GM12878 (cell line): ENCODE data around the gene RUNX3. TPM values are rescaled to one million over a fixed set of nuclear protein-coding genes. Genes with fewer than 3 reads are reported as not detected.

ENCODE experiments used
- CEBPB ChIP-seq, 2 experiments: fragments of 150-350 bp in 1 of 2; IDR thresholded peaks; 2 replicates each; pipeline ENCODE4 v1.6.1; 2012 to 2014; ENCODE audit warnings: low read depth in 2 of 2, low read length in 2 of 2, borderline replicate concordance in 1 of 2, inconsistent platforms in 1 of 2
- ESRRA ChIP-seq: IDR thresholded peaks from 2 replicates; pipeline ENCODE4 v1.6.1; 2012; ENCODE audit warnings: mild to moderate bottlenecking, low read length, improper control_type of control experiment
- ETV6 ChIP-seq, 2 experiments: fragments of 450-650 bp in 1 of 2; IDR thresholded peaks in 1 of 2; conservative IDR thresholded peaks in 1 of 2; 2 replicates each; pipeline ENCODE4 v1.6.1; 2014; ENCODE audit warnings: antibody characterized with exemption in 1 of 2, borderline replicate concordance in 1 of 2, low read depth in 1 of 2, mild to moderate bottlenecking in 1 of 2, moderate library complexity in 1 of 2
- IKZF2 ChIP-seq, 2 experiments: fragments of 450-650 bp; IDR thresholded peaks; 2 replicates each; pipeline ENCODE4 v1.6.1; 2017; ENCODE audit warnings: mild to moderate bottlenecking in 2 of 2, moderate library complexity in 2 of 2
- IRF4 ChIP-seq: IDR thresholded peaks from 2 replicates; pipeline ENCODE4 v1.6.1; 2011; ENCODE audit warnings: low read depth, low read length
- JUND ChIP-seq: IDR thresholded peaks from 2 replicates; pipeline ENCODE4 v1.6.1; 2012; ENCODE audit warnings: low read depth, mild to moderate bottlenecking, low read length, improper control_type of control experiment, moderate library complexity
- NBN ChIP-seq: fragments of 450-650 bp; IDR thresholded peaks from 2 replicates; pipeline ENCODE4 v1.6.1; 2016
- POLR2AphosphoS2 ChIP-seq: IDR thresholded peaks from 2 replicates; pipeline ENCODE4 v1.6.1; 2011; ENCODE audit warnings: low read depth, mild to moderate bottlenecking, low read length, improper control_type of control experiment, moderate library complexity
- POLR2AphosphoS5 ChIP-seq: IDR thresholded peaks from 2 replicates; pipeline ENCODE4 v1.6.1; 2011; ENCODE audit warnings: mild to moderate bottlenecking, low read length, inconsistent platforms
- RAD51 ChIP-seq: fragments of 450-650 bp; IDR thresholded peaks from 2 replicates; pipeline ENCODE4 v1.6.1; 2016; ENCODE audit warnings: moderate library complexity, mild to moderate bottlenecking, inconsistent platforms
- RFX5 ChIP-seq: IDR thresholded peaks from 2 replicates; pipeline ENCODE4 v1.6.1; 2011; ENCODE audit warnings: low read depth, low read length, improper control_type of control experiment
- SMC3 ChIP-seq: IDR thresholded peaks from 2 replicates; pipeline ENCODE4 v1.6.1; 2011; ENCODE audit warnings: low read length, improper control_type of control experiment, borderline replicate concordance
- SREBF1 ChIP-seq: IDR thresholded peaks from 2 replicates; pipeline ENCODE4 v1.6.1; 2012; ENCODE audit warnings: mild to moderate bottlenecking, low read length
- TAF1 ChIP-seq: IDR thresholded peaks from 2 replicates; pipeline ENCODE4 v1.6.1; 2011; ENCODE audit warnings: mild to moderate bottlenecking, low read depth, low read length, borderline replicate concordance
- ZBTB33 ChIP-seq: fragments of 450-650 bp; IDR thresholded peaks from 2 replicates; pipeline ENCODE4 v1.6.1; 2017; ENCODE audit warnings: mild to moderate bottlenecking
- ZNF384 ChIP-seq: IDR thresholded peaks from 2 replicates; pipeline ENCODE4 v1.6.1; 2012; ENCODE audit warnings: low read depth, mild to moderate bottlenecking, low read length, improper control_type of control experiment, borderline replicate concordance
- polyA plus RNA-seq, 11 experiments: library from polyadenylated mRNA; depleted of rRNA in 4 of 11; unstranded in 6 of 11; stranded (reverse) in 5 of 11; fragments of >200 nt; fragmentation: Nextera tagmentation in 4 of 11; fragmentation: Illumina TruSeq in 1 of 11; extraction: Ambion mirVana in 4 of 11; extraction: Trizol in 1 of 11; gene quantifications; 1 replicate in 1 of 11; 2 replicates in 10 of 11; pipeline versions ENCODE4 v1.2.1 to v1.2.3, GENCODE V29; 2011 to 2016; ENCODE audit warnings: inconsistent platforms in 2 of 11, missing spikeins in 2 of 11, low read depth in 1 of 11
- total RNA-seq, 4 experiments: library from RNA; depleted of rRNA in 3 of 4; stranded (reverse); fragments of >200 nt in 3 of 4; fragmentation: Illumina TruSeq in 1 of 4; extraction: Trizol in 1 of 4; gene quantifications; 2 replicates each; pipeline versions ENCODE4 v1.2.1 to v1.2.3, GENCODE V29; 2013 to 2021
- TF ChIP-seq, protein P1 (sequence below): IDR thresholded peaks from 2 replicates; pipeline ENCODE4 v1.6.1; 2011; ENCODE audit warnings: low read depth, mild to moderate bottlenecking, low read length, moderate library complexity, borderline replicate concordance; ENCODE audit errors: extremely low read depth
- TF ChIP-seq, protein P2 (sequence below): fragments of 450-650 bp; IDR thresholded peaks from 2 replicates; pipeline ENCODE4 v1.6.1; 2014; ENCODE audit warnings: mild to moderate bottlenecking
- TF ChIP-seq, protein P3 (sequence below): fragments of 450-650 bp; IDR thresholded peaks from 2 replicates; pipeline ENCODE4 v1.6.1; 2016; ENCODE audit warnings: mild to moderate bottlenecking, moderate library complexity, borderline replicate concordance
- TF ChIP-seq, protein P4 (sequence below): IDR thresholded peaks from 2 replicates; pipeline ENCODE4 v1.6.1; 2011; ENCODE audit warnings: borderline replicate concordance, low read depth, mild to moderate bottlenecking, moderate library complexity, low read length; ENCODE audit not compliant: insufficient read depth, poor library complexity, severe bottlenecking

Gene RUNX3
- total and polyA plus RNA-seq, 10 of the 15 experiments (the other 5 are each of a cell fraction or from before 2014, with no cell fraction given): 19.0 to 151 (median 31.4) TPM

GRCh38 chr1:24946861-24947658 is 17.0 kb upstream of the RUNX3 start (continued):
- TF ChIP-seq IRF4: peak; percentile 92
- no peak for TF ChIP-seq SREBF1
- TF ChIP-seq, protein P1, sequence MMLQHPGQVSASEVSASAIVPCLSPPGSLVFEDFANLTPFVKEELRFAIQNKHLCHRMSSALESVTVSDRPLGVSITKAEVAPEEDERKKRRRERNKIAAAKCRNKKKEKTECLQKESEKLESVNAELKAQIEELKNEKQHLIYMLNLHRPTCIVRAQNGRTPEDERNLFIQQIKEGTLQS: no peak
- no peak for TF ChIP-seq ZBTB33
- peak in 1 of 2 experiments; percentile 63; a peak in 1 of 4 replicates for TF ChIP-seq ETV6 (conservative IDR thresholded peaks at IDR 0.05 in 1 of 2, IDR thresholded peaks at IDR 0.05 in 1 of 2; ENCODE audit: borderline replicate concordance in 1 of 2, low read depth in 1 of 2)
- no peak for TF ChIP-seq RFX5
- TF ChIP-seq SMC3: peak; percentile 14; the same call in 1 of the 2 replicates
- no peak for TF ChIP-seq ZNF384
- 0 out of 2 replicates have a peak, but pooled peaks have one; percentile 50 for TF ChIP-seq NBN
- TF ChIP-seq, protein P2, sequence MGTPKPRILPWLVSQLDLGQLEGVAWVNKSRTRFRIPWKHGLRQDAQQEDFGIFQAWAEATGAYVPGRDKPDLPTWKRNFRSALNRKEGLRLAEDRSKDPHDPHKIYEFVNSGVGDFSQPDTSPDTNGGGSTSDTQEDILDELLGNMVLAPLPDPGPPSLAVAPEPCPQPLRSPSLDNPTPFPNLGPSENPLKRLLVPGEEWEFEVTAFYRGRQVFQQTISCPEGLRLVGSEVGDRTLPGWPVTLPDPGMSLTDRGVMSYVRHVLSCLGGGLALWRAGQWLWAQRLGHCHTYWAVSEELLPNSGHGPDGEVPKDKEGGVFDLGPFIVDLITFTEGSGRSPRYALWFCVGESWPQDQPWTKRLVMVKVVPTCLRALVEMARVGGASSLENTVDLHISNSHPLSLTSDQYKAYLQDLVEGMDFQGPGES: no peak
- no peak for TF ChIP-seq CEBPB (IDR thresholded peaks at IDR 0.05; ENCODE audit: borderline replicate concordance in 1 of 2, low read depth in 2 of 2, low read length in 2 of 2)
- TF ChIP-seq POLR2AphosphoS5: peak; percentile 48; the same call in 1 of the 2 replicates
- TF ChIP-seq RAD51: no peak
- no peak for TF ChIP-seq POLR2AphosphoS2
- no peak for TF ChIP-seq TAF1
- TF ChIP-seq, protein P3, sequence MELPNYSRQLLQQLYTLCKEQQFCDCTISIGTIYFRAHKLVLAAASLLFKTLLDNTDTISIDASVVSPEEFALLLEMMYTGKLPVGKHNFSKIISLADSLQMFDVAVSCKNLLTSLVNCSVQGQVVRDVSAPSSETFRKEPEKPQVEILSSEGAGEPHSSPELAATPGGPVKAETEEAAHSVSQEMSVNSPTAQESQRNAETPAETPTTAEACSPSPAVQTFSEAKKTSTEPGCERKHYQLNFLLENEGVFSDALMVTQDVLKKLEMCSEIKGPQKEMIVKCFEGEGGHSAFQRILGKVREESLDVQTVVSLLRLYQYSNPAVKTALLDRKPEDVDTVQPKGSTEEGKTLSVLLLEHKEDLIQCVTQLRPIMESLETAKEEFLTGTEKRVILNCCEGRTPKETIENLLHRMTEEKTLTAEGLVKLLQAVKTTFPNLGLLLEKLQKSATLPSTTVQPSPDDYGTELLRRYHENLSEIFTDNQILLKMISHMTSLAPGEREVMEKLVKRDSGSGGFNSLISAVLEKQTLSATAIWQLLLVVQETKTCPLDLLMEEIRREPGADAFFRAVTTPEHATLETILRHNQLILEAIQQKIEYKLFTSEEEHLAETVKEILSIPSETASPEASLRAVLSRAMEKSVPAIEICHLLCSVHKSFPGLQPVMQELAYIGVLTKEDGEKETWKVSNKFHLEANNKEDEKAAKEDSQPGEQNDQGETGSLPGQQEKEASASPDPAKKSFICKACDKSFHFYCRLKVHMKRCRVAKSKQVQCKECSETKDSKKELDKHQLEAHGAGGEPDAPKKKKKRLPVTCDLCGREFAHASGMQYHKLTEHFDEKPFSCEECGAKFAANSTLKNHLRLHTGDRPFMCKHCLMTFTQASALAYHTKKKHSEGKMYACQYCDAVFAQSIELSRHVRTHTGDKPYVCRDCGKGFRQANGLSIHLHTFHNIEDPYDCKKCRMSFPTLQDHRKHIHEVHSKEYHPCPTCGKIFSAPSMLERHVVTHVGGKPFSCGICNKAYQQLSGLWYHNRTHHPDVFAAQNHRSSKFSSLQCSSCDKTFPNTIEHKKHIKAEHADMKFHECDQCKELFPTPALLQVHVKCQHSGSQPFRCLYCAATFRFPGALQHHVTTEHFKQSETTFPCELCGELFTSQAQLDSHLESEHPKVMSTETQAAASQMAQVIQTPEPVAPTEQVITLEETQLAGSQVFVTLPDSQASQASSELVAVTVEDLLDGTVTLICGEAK: no peak
- no peak for TF ChIP-seq ESRRA
- peak; percentile 60 to 61; a peak in 3 of 4 replicates for TF ChIP-seq IKZF2 (IDR thresholded peaks at IDR 0.05)
- peak; percentile 77; the same call in 1 of the 2 replicates for TF ChIP-seq JUND
- TF ChIP-seq, protein P4, sequence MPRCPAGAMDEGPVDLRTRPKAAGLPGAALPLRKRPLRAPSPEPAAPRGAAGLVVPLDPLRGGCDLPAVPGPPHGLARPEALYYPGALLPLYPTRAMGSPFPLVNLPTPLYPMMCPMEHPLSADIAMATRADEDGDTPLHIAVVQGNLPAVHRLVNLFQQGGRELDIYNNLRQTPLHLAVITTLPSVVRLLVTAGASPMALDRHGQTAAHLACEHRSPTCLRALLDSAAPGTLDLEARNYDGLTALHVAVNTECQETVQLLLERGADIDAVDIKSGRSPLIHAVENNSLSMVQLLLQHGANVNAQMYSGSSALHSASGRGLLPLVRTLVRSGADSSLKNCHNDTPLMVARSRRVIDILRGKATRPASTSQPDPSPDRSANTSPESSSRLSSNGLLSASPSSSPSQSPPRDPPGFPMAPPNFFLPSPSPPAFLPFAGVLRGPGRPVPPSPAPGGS: peak; percentile 57
